Measurements from ENCODE around the gene ZNF679.
"Not testable (repeated sequence)": the region's sequence is repeated elsewhere in the genome, so short reads cannot be mapped to it uniquely, and the experiment has no call there.

The ZNF679 gene

GRCh38 chr7:64314566-64314965 is 86.3 kb downstream of the ZNF679 start:
- in situ Hi-C loops (cut with HindIII; ENCODE audit: low pct_ligation_motif_present, low sequenced_read_pairs) = no loop called here
- TF ChIP-seq, protein P1, sequence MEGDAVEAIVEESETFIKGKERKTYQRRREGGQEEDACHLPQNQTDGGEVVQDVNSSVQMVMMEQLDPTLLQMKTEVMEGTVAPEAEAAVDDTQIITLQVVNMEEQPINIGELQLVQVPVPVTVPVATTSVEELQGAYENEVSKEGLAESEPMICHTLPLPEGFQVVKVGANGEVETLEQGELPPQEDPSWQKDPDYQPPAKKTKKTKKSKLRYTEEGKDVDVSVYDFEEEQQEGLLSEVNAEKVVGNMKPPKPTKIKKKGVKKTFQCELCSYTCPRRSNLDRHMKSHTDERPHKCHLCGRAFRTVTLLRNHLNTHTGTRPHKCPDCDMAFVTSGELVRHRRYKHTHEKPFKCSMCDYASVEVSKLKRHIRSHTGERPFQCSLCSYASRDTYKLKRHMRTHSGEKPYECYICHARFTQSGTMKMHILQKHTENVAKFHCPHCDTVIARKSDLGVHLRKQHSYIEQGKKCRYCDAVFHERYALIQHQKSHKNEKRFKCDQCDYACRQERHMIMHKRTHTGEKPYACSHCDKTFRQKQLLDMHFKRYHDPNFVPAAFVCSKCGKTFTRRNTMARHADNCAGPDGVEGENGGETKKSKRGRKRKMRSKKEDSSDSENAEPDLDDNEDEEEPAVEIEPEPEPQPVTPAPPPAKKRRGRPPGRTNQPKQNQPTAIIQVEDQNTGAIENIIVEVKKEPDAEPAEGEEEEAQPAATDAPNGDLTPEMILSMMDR (IDR thresholded peaks at IDR 0.05; ENCODE audit: low read depth, low read length, missing control alignments) = no peak
- DNase-seq = no peak
- no peaks in the 10 kb centered on the region for H3K36me3 ChIP-seq (replicated peaks)
- H3K27ac ChIP-seq = peak overlapping the region; percentile 84
- H3K27me3 ChIP-seq (replicated peaks) = no peaks in the 10 kb centered on the region
- H3K4me3 ChIP-seq (ENCODE audit: low read depth, low read length) = peak overlapping the region; percentile 82

GRCh38 chr7:64316031-64316742 is 87.9 kb downstream of the ZNF679 start:
- in situ Hi-C loops (cut with HindIII; ENCODE audit: low pct_ligation_motif_present, low sequenced_read_pairs); H3K27ac ChIP-seq; DNase-seq; H3K4me3 ChIP-seq (ENCODE audit: low read depth, low read length); H3K36me3 ChIP-seq (replicated peaks); H3K27me3 ChIP-seq (replicated peaks): not testable (repeated sequence)
